ENCODE data around the gene BAIAP2L1. TPM values are rescaled to one million over a fixed set of nuclear protein-coding genes. Genes with fewer than 3 reads are reported as not detected.
"Not testable (repeated sequence)": the region's sequence is repeated elsewhere in the genome, so short reads cannot be mapped to it uniquely, and the experiment has no call there.

Gene BAIAP2L1
- polyA plus RNA-seq, 4 donors = 23.8 to 51.4 (median 33.1) TPM

DNA sequence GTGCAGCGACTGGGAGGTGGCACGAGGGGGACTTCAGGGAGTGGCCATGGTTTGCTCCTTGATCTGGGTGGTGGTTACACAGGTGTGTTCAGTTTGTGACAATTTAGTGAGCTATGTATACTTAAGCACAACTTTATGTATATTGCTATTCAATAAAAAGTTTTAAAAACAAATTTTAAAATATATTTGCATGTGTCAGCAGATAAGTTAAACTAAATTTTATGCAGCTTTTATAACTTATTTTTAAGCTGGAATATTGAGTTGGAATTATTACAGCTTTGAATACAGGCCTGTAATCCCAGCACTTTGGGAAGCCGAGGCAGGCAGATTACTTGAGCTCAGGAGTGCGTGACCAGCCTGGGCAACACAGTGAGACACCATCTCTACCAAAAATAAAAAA is 5.4 kb downstream of the BAIAP2L1 start:
- 74 to 86% (median 81%) methylated on average over 4 of the region's 4 CpGs for whole genome bisulfite sequencing, 3 donors
- no peak for FAIRE-seq

DNA sequence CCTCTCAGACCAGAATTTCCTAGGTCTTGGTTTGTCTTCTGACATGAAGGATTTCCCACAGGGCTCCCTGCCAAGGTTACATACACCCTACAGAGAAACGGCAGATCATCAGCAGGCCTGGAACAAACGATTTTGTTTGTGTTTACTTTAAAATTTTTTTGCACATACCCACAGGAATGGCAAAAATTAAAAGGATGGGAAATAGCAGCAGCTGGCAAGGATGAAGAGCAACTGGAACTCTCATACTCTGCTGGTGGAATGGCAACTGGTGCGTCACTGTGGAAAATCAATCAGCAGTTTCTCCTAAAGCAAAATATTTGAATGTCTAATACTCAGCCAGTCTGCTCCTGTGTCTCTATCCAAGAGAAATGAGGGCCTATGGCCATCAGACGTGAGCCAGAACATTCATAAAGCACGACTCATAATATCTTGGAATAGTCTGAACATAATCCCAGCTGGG is 6.5 kb downstream of the BAIAP2L1 start:
- Histone ChIP-seq H3K9me3 (ENCODE audit: control insufficient read depth in 2 of 2, insufficient read depth in 1 of 2, low read depth in 1 of 2, low read length in 1 of 2) (no peaks in the 10 kb centered on the region), H3K4me1 (ENCODE audit: control insufficient read depth in 3 of 3, insufficient read depth in 2 of 3, low read depth in 1 of 3, low read length in 2 of 3) (peaks cover 0 to 5% (median 4%) of the 10 kb centered on the region in 3 donors), H3K4me3 (ENCODE audit: low read depth in 1 of 3, low read length in 3 of 3) (no peak overlapping the region), H3K36me3 (ENCODE audit: control insufficient read depth in 3 of 3, insufficient read depth in 2 of 3, low read depth in 1 of 3, low read length in 3 of 3) (peaks cover 0 to 2% (median 0%) of the 10 kb centered on the region in 3 donors), H3K27me3 (ENCODE audit: control insufficient read depth in 3 of 3, insufficient read depth in 3 of 3, low read length in 3 of 3) (no peaks in the 10 kb centered on the region), H3K27ac (ENCODE audit: low read depth in 1 of 3, low read length in 2 of 3) (no peak overlapping the region)
- DNase-seq = no peak
- 51 to 55% (median 54%) methylated on average over 5 of the region's 5 CpGs for WGBS, 3 donors
- no peak for FAIRE-seq

More for the DNA sequence above, 5.4 kb downstream of the BAIAP2L1 start:
- H3K9me3 ChIP-seq (ENCODE audit: control insufficient read depth in 2 of 2, insufficient read depth in 1 of 2, low read depth in 1 of 2, low read length in 1 of 2) = no peaks in the 10 kb centered on the region
- H3K36me3 ChIP-seq (ENCODE audit: control insufficient read depth in 3 of 3, insufficient read depth in 2 of 3, low read depth in 1 of 3, low read length in 3 of 3) = peaks cover 0 to 2% (median 0%) of the 10 kb centered on the region in 3 donors
- no peak overlapping the region for H3K27ac ChIP-seq (ENCODE audit: low read depth in 1 of 3, low read length in 2 of 3)
- DNase-seq = no peak
- H3K4me3 ChIP-seq (ENCODE audit: low read depth in 1 of 3, low read length in 3 of 3) = no peak overlapping the region
- H3K27me3 ChIP-seq (ENCODE audit: control insufficient read depth in 3 of 3, insufficient read depth in 3 of 3, low read length in 3 of 3) = no peaks in the 10 kb centered on the region
- H3K4me1 ChIP-seq (ENCODE audit: control insufficient read depth in 3 of 3, insufficient read depth in 2 of 3, low read depth in 1 of 3, low read length in 2 of 3) = peaks cover 0 to 5% (median 4%) of the 10 kb centered on the region in 3 donors

DNA sequence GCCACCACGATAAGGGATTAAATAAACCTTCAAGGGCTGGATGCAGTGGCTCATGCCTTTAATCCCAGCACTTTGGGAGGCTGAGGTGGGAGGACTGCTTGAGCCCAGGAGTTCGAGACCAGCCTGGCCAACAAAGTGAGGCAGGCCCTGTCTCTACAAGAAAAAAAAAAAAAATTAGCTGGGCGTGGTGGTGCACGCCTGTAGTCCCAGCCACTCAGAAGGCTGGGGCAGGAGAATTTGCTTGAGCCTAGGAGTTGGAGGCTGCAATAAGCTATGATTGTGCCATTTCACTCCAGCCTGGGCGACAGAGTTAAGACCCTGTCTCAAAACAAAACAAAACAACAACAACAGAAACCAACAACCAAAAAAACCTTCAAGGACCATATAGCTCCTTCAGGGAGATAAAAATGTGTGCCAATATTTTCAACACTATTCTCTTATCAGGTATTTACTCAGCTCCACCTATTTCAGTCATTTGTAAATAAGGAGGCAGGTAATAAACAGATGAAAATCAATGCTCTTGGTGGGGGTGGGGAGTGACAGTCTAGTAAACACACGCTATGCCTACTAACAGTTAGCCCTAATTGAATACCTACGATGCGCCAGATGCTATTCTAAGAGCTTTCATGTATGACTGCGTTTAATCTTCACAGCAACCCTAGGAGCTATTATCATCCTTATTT is 13.2 kb downstream of the BAIAP2L1 start:
- Histone ChIP-seq H3K27ac (ENCODE audit: low read depth in 1 of 3, low read length in 2 of 3) (no peak overlapping the region), H3K9me3 (ENCODE audit: control insufficient read depth in 2 of 2, insufficient read depth in 1 of 2, low read depth in 1 of 2, low read length in 1 of 2) (no peaks in the 10 kb centered on the region), H3K4me1 (ENCODE audit: control insufficient read depth in 3 of 3, insufficient read depth in 2 of 3, low read depth in 1 of 3, low read length in 2 of 3) (peaks cover 0 to 11% (median 5%) of the 10 kb centered on the region in 3 donors), H3K36me3 (ENCODE audit: control insufficient read depth in 3 of 3, insufficient read depth in 2 of 3, low read depth in 1 of 3, low read length in 3 of 3) (peaks cover 0 to 5% (median 0%) of the 10 kb centered on the region in 3 donors), H3K4me3 (ENCODE audit: low read depth in 1 of 3, low read length in 3 of 3) (no peak overlapping the region), H3K27me3 (ENCODE audit: control insufficient read depth in 3 of 3, insufficient read depth in 3 of 3, low read length in 3 of 3) (no peaks in the 10 kb centered on the region)
- 57 to 75% (median 61%) methylated on average over 9 of the region's 9 CpGs for WGBS, 3 donors
- no peak for FAIRE-seq
- peak; percentile 27 to 64 for DNase-seq

- no peak for DNase-seq
- 61 to 80% (median 63%) methylated on average over 8 of the region's 8 CpGs for WGBS, 3 donors
- no peak for FAIRE-seq
- H3K27me3 ChIP-seq (ENCODE audit: control insufficient read depth in 3 of 3, insufficient read depth in 3 of 3, low read length in 3 of 3) = no peaks in the 10 kb centered on the region
- no peak overlapping the region for H3K4me3 ChIP-seq (ENCODE audit: low read depth in 1 of 3, low read length in 3 of 3)
- peaks cover 0 to 14% (median under 1%) of the 10 kb centered on the region in 3 donors for H3K4me1 ChIP-seq (ENCODE audit: control insufficient read depth in 3 of 3, insufficient read depth in 2 of 3, low read depth in 1 of 3, low read length in 2 of 3)
- H3K36me3 ChIP-seq (ENCODE audit: control insufficient read depth in 3 of 3, insufficient read depth in 2 of 3, low read depth in 1 of 3, low read length in 3 of 3) = peaks cover 0 to 5% (median 0%) of the 10 kb centered on the region in 3 donors
- H3K27ac ChIP-seq (ENCODE audit: low read depth in 1 of 3, low read length in 2 of 3) = no peak overlapping the region
- H3K9me3 ChIP-seq (ENCODE audit: control insufficient read depth in 2 of 2, insufficient read depth in 1 of 2, low read depth in 1 of 2, low read length in 1 of 2) = no peaks in the 10 kb centered on the region
Observed at GRCh38 chr7:98387131-98387530, 13.8 kb downstream of the BAIAP2L1 start.

GRCh38 chr7:98385532-98385931 is 15.4 kb downstream of the BAIAP2L1 start:
- FAIRE-seq; H3K27ac ChIP-seq (ENCODE audit: low read depth in 1 of 3, low read length in 2 of 3): not testable (repeated sequence)

GRCh38 chr7:98378210-98378819 is 22.6 kb downstream of the BAIAP2L1 start:
- H3K27me3 ChIP-seq (ENCODE audit: control insufficient read depth in 3 of 3, insufficient read depth in 3 of 3, low read length in 3 of 3) = no peaks in the 10 kb centered on the region
- peaks cover 3 to 16% (median 3%) of the 10 kb centered on the region in 3 donors for H3K4me1 ChIP-seq (ENCODE audit: control insufficient read depth in 3 of 3, insufficient read depth in 2 of 3, low read depth in 1 of 3, low read length in 2 of 3)
- no peak for DNase-seq
- H3K36me3 ChIP-seq (ENCODE audit: control insufficient read depth in 3 of 3, insufficient read depth in 2 of 3, low read depth in 1 of 3, low read length in 3 of 3) = peaks cover 0 to 15% (median 0%) of the 10 kb centered on the region in 3 donors
- no peak overlapping the region for H3K4me3 ChIP-seq (ENCODE audit: low read depth in 1 of 3, low read length in 3 of 3)
- no peak for FAIRE-seq
- WGBS, 3 donors = 52 to 70% (median 58%) methylated on average over 9 of the region's 9 CpGs
- H3K27ac ChIP-seq (ENCODE audit: low read depth in 1 of 3, low read length in 2 of 3) = no peak overlapping the region
- no peaks in the 10 kb centered on the region for H3K9me3 ChIP-seq (ENCODE audit: control insufficient read depth in 2 of 2, insufficient read depth in 1 of 2, low read depth in 1 of 2, low read length in 1 of 2)

More at GRCh38 chr7:98385532-98385931, 15.4 kb downstream of the BAIAP2L1 start:
- H3K4me1 ChIP-seq (ENCODE audit: control insufficient read depth in 3 of 3, insufficient read depth in 2 of 3, low read depth in 1 of 3, low read length in 2 of 3) = peaks cover 0 to 25% (median 3%) of the 10 kb centered on the region in 3 donors
- not testable (repeated sequence) for H3K4me3 ChIP-seq (ENCODE audit: low read depth in 1 of 3, low read length in 3 of 3); DNase-seq; H3K36me3 ChIP-seq (ENCODE audit: control insufficient read depth in 3 of 3, insufficient read depth in 2 of 3, low read depth in 1 of 3, low read length in 3 of 3); H3K27me3 ChIP-seq (ENCODE audit: control insufficient read depth in 3 of 3, insufficient read depth in 3 of 3, low read length in 3 of 3); H3K9me3 ChIP-seq (ENCODE audit: control insufficient read depth in 2 of 2, insufficient read depth in 1 of 2, low read depth in 1 of 2, low read length in 1 of 2)
- WGBS, 3 donors = 78 to 87% (median 84%) methylated on average over 3 to 4 of the region's 5 CpGs

DNA sequence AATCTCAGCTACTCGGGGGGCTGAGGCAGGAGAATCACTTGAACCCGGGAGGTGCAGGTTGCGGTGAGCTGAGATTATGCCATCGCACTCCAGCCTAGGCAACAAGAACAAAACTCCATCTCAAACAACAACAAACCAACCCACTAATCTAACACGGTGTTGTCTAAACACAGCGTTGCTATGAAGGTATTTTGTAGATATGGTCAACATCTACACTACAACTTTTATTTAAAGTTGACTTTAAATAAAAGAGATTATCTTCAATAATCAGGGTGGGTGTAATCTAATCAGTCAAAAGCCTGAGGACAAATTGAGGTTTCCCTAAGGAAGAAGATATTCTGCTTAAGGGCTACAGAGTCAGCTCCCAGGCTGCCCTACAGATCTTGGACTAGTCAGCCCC is 24.2 kb downstream of the BAIAP2L1 start:
- FAIRE-seq = no peak

DNA sequence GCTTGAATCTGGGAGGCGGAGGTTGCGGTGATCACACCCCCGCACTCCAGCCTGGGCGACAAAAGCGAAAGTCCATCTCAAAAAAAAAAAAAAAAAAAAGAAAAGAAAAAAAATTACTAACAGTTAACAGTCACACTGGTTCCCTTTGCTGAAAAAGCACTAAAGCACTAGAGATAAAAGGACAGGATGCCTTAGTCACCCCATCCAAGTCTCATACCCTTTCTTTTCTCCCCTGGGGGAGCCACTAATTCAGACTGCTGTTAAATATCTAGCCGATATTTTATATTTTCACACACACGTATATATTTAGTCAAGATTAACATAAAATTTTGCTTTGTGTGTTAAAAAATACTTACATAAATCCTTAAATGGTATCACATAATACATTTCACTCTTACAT is 25.2 kb downstream of the BAIAP2L1 start:
- DNase-seq (no peak), FAIRE-seq (no peak)
- 88 to 95% (median 94%) methylated on average over 7 of the region's 7 CpGs for WGBS, 3 donors
- Histone ChIP-seq H3K9me3 (ENCODE audit: control insufficient read depth in 2 of 2, insufficient read depth in 1 of 2, low read depth in 1 of 2, low read length in 1 of 2) (peaks cover 0 to 6% of the 10 kb centered on the region in 2 donors), H3K36me3 (ENCODE audit: control insufficient read depth in 3 of 3, insufficient read depth in 2 of 3, low read depth in 1 of 3, low read length in 3 of 3) (peaks cover 0 to 13% (median 0%) of the 10 kb centered on the region in 3 donors), H3K27me3 (ENCODE audit: control insufficient read depth in 3 of 3, insufficient read depth in 3 of 3, low read length in 3 of 3) (no peaks in the 10 kb centered on the region), H3K4me3 (ENCODE audit: low read depth in 1 of 3, low read length in 3 of 3) (no peak overlapping the region), H3K27ac (ENCODE audit: low read depth in 1 of 3, low read length in 2 of 3) (no peak overlapping the region), H3K4me1 (ENCODE audit: control insufficient read depth in 3 of 3, insufficient read depth in 2 of 3, low read depth in 1 of 3, low read length in 2 of 3) (peaks cover 0 to 7% (median 3%) of the 10 kb centered on the region in 3 donors)

More for the DNA sequence above, 24.2 kb downstream of the BAIAP2L1 start:
- H3K27me3 ChIP-seq (ENCODE audit: control insufficient read depth in 3 of 3, insufficient read depth in 3 of 3, low read length in 3 of 3) = no peaks in the 10 kb centered on the region
- WGBS, 3 donors = 77 to 87% (median 82%) methylated on average over 6 of the region's 6 CpGs
- H3K4me3 ChIP-seq (ENCODE audit: low read depth in 1 of 3, low read length in 3 of 3) = no peak overlapping the region
- H3K27ac ChIP-seq (ENCODE audit: low read depth in 1 of 3, low read length in 2 of 3) = no peak overlapping the region
- H3K36me3 ChIP-seq (ENCODE audit: control insufficient read depth in 3 of 3, insufficient read depth in 2 of 3, low read depth in 1 of 3, low read length in 3 of 3) = peaks cover 0 to 16% (median 0%) of the 10 kb centered on the region in 3 donors
- H3K4me1 ChIP-seq (ENCODE audit: control insufficient read depth in 3 of 3, insufficient read depth in 2 of 3, low read depth in 1 of 3, low read length in 2 of 3) = peaks cover 3 to 10% (median 3%) of the 10 kb centered on the region in 3 donors
- peaks cover 0 to 5% of the 10 kb centered on the region in 2 donors for H3K9me3 ChIP-seq (ENCODE audit: control insufficient read depth in 2 of 2, insufficient read depth in 1 of 2, low read depth in 1 of 2, low read length in 1 of 2)
- DNase-seq = no peak

All from small intestine (tissue), 7 donors.